GM18907 (cell line): ENCODE data around the gene AREG.
A peak's percentile ranks its signal among the peaks of the same experiment; 100 is the strongest.
"Not testable (repeated sequence)": the region's sequence is repeated elsewhere in the genome, so short reads cannot be mapped to it uniquely, and the experiment has no call there.

Experiments
- ATAC-seq: cut with Tn5 transposase; IDR thresholded peaks from one replicate; pipeline ENCODE4 v1.9.1; 2021; ENCODE audit warnings: mild to moderate bottlenecking, moderate library complexity; ENCODE audit not compliant: unreplicated experiment

AREG gene

GRCh38 chr4:74444891-74445642, at the start of gene AREG:
Gene AREG (plus strand): TSS chr4:74445136. CDS start chr4:74445346, 210 bp downstream.
- peak; percentile 92 for ATAC-seq

GRCh38 chr4:74395633-74396032, 49.3 kb upstream of the AREG start:
- no peak for ATAC-seq

GRCh38 chr4:74397748-74398426, 47.0 kb upstream of the AREG start:
- peak; percentile 46 for ATAC-seq

GRCh38 chr4:74398894-74399589, 45.9 kb upstream of the AREG start:
- not testable (repeated sequence) for ATAC-seq

- no peak for ATAC-seq
These were observed 44.5 kb upstream of the AREG start for GRCh38 chr4:74400395-74400794.

GRCh38 chr4:74402692-74403456, 42.1 kb upstream of the AREG start:
- ATAC-seq: peak; percentile 98

GRCh38 chr4:74407891-74408290, 37.0 kb upstream of the AREG start:
- ATAC-seq: no peak

GRCh38 chr4:74408639-74409038, 36.3 kb upstream of the AREG start:
- no peak for ATAC-seq

- no peak for ATAC-seq
These were observed 34.7 kb upstream of the AREG start for GRCh38 chr4:74410272-74410671.

GRCh38 chr4:74412225-74412624, 32.7 kb upstream of the AREG start:
- ATAC-seq: no peak

- ATAC-seq: no peak
These were observed 31.7 kb upstream of the AREG start for GRCh38 chr4:74413265-74413664.

GRCh38 chr4:74414149-74414809, 30.7 kb upstream of the AREG start:
- no peak for ATAC-seq

GRCh38 chr4:74415602-74416300, 29.2 kb upstream of the AREG start:
- no peak for ATAC-seq

- no peak for ATAC-seq
These were observed 26.8 kb upstream of the AREG start for GRCh38 chr4:74418063-74418670.

GRCh38 chr4:74420863-74421262, 24.1 kb upstream of the AREG start:
- no peak for ATAC-seq

GRCh38 chr4:74423104-74423503, 21.8 kb upstream of the AREG start:
- ATAC-seq: no peak

GRCh38 chr4:74424111-74424510, 20.8 kb upstream of the AREG start:
- no peak for ATAC-seq

- ATAC-seq: no peak
These were observed 18.8 kb upstream of the AREG start for GRCh38 chr4:74426101-74426500.

- ATAC-seq: no peak
These were observed 16.7 kb upstream of the AREG start for GRCh38 chr4:74428276-74428675.
